MV-4-11 (cell line): Measurements from ENCODE around the gene SLC4A2.

Experiments
- DNase-seq: peaks from one replicate; lab custom pipeline; 2025; lab: John Stamatoyannopoulos, UW

The SLC4A2 gene

DNA sequence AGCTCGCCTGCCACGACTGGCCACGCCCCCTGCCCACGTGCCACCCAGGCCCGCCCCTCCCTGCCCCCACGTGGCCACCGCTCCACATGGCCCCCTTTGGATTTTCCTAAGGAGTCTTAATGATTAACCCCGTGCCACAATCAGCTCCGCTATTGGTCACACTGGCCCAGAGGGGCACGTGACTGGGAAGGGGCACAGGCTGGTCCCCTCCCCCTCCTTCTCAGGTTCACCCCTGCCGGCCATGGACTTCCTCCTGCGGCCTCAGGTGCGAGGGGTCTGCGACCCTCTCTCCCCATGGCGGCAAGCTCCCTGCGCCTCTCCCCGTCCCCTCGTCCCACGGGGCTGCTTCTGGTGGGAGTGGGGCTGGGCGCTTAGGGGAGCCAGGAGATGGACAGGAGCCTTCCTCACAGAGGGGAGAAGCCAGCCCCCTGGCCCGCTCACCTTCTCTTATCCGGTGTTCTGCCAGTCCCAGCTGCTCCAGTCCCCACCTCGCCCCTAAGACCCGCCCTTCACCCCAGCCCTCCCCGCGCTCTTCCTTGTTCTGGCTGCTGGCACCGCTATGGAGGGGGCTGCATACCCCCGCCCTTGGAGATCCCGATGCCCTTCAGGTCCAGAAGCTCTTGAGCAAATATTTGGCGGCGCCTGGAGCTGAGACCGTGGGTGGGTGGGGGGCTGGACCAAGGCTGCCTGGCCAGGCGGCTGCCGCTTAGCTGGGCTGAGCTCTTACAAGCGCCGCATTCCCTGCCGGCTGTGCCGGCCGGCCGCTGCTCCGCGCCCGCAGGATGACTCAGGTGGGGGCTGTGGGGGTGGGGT is 3.2 kb downstream of the SLC4A2 start:
- no peak for DNase-seq

DNA sequence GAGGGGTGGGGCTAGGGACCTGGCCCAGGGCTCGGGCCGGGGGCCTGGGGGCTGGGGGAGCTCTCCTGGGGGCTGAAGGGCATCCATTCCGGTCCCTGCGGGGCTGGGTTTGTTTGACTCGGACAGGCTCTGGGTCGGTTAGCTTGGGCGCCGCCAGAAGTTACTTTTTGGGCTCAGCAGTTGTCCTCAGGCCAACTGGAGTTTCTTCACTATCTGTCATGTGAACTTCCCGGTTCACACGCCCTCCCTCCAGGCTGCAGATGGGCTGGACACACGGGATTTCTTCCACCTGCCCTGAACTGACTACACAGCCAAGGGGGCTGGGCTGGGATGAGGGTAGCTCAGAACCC is 3.8 kb downstream of the SLC4A2 start:
- no peak for DNase-seq

DNA sequence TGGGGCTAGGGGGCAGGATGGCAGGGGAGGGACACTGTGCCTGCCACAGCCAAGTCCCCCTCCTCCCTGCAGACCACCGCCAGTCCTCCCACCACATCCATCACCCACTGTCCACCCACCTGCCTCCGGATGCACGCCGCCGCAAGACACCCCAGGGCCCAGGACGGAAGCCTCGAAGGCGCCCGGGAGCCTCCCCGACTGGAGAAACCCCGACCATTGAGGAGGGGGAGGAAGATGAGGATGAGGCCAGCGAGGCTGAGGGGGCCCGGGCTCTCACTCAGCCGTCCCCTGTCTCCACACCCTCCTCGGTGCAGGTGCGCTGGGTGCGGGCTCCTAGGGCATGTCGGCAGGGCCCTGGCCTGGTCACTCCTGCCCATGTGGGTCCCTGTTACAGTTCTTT is 5.1 kb downstream of the SLC4A2 start:
- no peak for DNase-seq

DNA sequence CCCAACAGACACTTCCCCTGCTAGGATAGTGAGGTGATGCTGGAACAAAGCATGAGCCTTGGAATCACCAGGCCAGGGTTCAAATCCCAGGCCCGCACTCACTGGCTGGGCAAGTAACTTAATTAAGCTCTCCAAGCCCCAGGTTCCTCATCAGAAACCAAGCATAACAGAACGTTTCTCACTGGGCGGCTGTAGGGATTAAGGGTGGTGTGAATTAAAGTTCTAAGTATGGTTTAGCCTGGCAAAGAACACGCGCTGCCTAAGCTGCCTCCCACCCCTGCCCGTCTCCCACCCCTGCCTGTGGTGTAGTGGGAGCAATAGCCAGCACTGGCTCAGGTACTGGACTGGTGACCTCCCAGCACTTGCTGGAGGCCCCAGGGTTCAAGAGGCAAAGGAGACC is 5.6 kb downstream of the SLC4A2 start:
- no peak for DNase-seq

DNA sequence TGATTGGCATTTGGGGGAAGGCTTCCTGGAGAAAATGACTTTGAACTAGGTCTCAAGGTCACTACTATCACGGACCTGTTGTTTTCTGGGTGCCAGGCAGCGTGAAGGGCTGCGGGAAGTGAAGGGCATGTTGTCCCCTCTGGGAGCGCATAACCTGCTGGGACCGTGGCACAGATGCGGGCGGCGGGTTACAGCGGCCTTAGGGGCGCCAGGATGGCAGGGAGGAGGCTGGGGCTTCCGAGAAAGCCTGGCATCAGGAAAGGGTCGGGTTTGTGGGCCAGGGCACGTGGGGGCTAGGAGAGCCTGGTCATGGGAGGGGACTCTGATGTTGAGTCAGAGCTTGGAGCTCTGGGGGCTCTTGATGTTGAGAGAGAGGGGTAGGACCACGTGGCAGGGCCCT is 6.1 kb downstream of the SLC4A2 start:
- DNase-seq: no peak

DNA sequence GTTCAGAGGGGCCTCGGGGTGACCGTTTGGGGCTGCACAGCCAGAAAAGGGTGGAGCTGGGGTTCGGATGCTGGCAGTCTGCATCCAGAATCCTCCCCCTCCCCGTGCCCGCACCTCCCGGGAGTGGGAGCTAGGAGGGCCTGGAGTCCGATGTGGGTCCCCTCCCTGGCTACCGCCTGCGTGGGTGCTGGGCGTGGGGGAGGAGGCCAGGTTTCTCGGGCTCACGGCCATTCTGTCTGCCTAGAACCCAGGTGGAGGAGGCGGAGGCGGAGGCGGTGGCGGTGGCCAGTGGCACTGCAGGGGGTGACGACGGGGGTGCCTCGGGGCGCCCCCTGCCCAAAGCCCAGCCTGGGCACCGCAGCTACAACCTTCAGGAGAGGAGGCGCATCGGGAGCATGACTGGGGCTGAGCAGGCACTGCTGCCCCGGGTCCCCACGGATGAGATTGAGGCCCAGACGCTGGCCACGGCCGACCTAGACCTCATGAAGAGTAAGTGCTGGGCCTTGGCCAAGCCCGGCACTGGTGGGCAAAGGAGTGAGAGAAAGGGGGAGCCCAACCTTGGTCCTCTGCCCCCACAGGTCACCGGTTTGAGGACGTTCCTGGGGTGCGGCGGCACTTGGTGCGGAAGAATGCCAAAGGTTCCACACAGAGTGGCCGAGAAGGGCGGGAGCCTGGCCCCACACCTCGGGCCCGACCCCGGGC is 7.0 kb downstream of the SLC4A2 start:
- no peak for DNase-seq

DNA sequence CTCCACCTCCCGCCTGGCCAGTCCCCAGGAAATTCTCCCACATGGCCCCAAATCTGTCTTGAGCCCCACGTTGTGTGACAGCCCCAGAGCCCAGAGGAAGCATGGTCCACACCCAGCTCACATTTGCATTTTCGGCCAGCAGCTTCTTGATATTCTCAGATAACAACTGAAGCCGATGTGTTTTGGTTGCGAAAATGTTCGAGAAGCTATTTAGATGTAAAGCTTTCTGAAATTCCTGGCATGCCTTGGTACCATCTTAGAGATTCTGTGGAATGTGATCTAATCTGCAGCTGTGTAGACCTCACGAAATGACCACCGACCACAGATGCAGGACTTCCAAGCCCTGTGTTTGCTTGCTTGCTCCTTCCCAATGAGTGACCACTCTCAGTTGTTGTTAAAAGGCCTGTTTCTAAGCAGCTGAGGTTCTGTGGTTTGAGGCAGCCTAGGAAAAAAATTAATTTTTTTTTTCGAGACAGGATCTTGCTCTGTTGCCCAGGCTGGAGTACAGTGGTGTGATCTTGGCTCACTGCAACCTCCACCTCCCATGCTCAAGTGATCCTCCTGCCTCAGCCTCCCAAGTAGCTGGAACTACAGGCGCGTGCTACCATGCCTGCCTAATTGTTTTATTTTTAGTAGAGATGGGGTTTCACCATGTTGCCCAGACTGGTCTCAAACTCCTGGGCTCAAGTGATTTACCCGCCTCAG is 8.8 kb downstream of the SLC4A2 start:
- DNase-seq: no peak

DNA sequence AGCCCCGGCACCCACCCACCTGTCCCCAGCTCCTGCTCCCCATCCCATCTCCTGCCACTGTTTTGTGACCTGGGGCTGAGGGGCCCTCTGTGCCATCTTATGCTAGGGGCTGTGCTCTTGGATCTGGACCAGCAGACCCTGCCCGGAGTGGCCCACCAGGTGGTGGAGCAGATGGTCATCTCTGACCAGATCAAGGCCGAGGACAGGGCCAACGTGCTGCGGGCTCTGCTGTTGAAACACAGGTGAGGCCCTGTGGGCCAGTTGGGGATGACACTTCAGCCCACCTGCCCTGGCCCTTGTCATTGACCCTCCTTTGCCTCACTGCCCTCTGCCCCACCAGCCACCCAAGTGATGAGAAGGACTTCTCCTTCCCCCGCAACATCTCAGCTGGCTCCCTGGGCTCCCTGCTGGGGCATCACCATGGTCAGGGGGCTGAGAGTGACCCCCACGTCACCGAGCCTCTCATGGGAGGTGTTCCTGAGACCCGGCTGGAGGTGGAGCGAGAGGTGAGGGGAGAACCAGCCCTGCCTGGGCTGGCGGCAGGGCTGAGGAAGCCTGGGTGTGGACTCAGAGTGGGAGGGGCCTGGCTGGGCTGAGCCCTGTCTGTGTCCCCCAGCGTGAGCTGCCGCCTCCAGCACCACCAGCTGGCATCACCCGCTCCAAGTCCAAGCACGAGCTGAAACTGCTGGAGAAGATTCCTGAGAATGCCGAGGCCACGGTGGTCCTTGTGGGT is 10.6 kb downstream of the SLC4A2 start:
- DNase-seq: no peak

DNA sequence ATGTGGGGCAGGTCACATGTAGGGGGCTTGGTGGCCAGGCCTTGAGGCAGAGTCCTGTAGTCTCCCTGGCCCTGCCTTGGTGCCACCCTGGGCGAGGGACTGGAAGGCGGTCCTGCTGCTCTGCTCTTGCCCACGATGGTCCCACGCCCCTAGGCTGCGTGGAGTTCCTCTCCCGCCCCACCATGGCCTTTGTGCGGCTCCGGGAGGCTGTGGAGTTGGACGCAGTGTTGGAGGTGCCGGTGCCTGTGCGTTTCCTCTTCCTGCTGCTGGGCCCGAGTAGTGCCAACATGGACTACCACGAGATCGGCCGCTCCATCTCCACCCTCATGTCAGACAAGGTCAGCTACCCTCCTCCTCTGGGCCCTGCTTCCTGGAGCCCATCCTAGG is 11.2 kb downstream of the SLC4A2 start:
- DNase-seq: no peak

DNA sequence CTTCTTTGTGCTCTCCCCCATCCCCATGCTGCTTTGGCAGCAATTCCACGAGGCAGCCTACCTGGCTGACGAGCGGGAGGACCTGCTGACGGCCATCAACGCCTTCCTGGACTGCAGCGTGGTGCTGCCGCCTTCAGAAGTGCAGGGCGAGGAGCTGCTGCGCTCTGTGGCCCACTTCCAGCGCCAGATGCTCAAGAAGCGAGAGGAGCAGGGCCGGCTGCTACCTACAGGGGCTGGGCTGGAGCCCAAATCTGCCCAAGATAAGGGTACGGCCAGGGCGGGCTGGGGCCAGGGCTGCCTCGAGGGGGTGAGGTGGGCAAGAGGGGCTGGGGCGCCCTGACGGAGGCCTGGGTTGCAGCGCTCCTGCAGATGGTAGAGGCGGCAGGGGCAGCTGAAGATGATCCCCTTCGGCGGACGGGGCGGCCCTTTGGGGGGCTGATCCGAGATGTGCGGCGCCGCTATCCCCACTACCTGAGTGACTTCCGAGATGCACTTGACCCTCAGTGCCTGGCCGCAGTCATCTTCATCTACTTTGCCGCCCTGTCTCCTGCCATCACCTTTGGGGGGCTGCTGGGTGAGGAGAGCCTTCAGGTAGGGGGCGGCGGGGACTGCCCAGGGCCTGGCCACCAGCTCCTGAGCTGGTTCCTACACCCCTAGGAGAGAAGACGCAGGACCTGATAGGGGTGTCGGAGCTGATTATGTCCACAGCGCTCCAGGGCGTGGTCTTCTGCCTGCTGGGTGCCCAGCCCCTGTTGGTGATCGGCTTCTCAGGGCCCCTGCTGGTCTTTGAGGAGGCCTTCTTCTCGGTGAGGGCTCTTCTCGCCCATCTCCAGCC is 11.9 kb downstream of the SLC4A2 start:
- DNase-seq: no peak

DNA sequence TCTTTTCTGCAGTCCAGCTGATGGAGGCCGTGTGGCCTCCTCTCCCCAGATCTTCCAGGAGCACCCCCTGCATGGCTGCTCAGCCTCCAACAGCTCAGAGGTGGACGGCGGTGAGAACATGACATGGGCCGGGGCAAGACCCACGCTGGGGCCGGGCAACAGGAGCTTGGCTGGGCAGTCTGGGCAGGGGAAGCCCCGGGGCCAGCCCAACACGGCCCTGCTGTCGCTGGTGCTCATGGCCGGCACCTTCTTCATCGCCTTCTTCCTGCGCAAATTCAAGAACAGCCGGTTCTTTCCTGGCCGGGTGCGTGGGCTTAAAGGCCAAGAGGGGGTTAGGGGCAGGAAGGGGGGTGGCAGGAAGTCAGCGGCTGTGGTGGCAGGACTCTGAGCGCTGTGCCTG is 14.6 kb downstream of the SLC4A2 start:
- DNase-seq: no peak

DNA sequence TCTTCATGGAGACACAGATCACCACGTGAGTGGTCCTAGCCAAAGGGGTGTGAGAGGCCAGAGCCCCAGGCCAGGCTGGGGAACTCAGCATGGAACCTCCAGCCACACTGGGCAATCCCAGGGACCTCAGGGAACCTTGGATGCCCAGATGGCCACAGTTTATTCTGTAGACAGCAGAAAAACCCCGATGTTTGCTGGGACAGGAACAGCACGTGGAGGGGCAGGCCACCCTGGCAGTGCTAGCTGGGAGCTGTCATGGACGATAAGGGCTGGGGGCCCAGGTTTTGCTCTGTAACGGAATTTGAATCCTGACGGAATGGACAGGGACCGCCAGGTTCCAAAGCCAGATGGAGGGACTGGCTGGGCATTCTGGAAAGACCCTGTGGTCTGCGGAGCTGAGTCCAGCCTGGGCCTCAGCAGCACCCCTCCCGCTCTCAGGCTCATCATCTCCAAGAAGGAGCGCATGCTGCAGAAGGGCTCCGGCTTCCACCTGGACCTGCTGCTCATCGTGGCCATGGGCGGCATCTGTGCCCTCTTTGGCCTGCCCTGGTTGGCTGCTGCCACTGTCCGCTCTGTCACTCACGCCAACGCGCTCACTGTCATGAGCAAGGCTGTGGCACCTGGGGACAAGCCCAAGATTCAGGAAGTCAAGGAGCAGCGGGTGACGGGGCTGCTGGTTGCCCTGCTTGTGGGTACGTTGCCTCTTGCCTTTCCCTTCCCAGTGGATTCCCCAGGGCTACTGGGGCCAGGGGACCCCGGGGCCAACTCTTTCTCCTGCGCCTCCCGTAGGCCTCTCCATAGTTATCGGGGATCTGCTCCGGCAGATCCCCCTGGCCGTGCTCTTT is 15.7 kb downstream of the SLC4A2 start:
- no peak for DNase-seq

DNA sequence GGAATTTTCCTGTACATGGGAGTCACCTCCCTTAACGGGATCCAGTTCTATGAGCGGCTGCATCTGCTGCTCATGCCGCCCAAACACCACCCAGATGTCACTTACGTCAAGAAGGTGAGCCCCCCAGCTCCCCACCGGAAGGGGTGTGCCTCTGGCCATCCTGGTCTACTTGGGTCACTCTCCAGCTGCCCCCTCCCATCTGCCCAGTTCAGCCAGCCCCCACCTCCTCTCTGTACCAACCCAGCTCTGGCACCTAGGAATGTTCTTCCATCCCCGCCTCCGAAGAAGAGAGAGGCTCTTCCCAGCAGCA is 16.2 kb downstream of the SLC4A2 start:
- DNase-seq: no peak

DNA sequence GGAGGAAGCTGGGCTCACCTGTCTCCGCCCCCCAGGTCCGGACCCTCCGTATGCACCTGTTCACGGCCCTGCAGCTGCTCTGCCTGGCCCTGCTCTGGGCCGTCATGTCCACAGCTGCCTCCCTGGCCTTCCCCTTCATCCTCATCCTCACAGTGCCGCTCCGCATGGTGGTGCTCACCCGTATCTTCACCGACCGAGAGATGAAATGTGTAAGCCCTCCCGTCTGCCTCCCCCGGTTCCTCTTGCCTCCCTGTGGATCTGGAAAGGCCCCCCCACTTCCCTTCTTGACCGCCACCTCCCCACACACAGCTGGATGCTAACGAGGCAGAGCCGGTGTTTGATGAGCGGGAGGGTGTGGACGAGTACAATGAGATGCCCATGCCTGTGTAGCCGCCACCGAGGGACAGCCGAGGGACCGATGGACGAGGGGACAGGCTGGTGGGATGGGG is 16.6 kb downstream of the SLC4A2 start:
- DNase-seq: no peak

DNA sequence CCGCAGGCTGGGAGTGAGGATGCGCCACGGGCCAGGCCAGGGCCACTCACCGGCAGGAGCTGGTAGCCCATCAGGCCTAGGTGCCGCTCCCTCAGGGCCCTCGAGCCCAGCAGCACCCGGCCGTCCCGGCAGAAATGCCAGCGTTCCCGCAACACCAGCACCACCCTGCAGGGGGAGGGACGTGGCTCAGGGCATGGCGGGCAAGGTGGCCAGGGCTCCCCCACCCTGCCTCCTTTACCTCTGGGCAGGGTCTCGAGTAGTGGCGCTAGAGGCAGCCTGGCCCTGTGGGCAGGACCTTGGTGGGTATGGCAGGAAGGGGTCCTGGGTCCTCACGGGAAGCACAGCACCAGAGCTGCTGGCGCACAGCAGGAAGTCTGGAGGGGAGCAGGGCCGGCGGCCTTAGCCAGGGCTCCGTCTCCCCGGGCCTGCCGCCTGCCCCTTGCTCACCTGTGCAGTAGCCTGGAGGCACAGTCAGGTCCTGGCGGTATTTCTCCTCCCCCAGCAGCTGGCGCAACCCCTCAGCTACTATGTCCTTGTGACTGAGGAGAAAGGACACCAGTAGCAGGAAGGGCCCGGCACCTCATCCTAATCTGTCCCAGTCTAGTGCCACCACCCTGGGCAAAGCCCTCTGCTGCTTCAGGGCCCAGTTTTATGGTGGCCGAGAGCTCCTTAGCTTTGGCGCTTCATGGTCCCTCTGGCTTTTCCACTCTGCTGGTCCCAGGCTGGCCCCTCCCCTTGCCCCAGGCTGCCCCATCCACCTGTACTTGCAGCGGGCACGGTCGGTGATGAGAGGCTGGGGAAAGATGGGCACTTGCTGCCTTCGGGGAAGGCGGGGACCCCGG is 17.7 kb downstream of the SLC4A2 start:
- DNase-seq: no peak

DNA sequence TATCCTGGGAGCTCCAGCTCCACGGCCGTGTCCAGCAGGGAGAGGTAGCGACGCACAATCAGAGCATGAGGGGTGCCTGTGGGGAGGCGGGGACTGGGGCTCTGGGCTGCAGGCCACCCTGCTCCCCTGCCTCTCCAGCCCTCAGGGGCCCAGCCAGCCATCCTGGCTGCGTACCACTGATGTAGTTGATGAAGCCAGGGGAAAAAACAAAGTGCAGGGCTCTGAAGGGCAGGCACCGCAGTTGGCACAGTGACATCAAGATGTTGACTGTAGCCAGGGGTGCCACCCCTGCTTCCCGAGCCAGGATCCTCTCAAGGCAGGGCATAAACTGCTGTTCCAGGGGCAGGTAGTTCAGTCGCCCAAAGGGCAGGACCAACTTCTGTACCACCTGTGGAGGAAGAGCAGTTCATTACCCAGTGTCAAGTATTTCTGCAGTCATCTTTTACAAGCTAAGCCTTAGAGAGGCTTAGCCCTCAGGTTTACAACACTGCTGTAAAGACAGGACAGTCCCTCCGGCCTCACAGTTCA is 18.4 kb downstream of the SLC4A2 start:
- DNase-seq: no peak

DNA sequence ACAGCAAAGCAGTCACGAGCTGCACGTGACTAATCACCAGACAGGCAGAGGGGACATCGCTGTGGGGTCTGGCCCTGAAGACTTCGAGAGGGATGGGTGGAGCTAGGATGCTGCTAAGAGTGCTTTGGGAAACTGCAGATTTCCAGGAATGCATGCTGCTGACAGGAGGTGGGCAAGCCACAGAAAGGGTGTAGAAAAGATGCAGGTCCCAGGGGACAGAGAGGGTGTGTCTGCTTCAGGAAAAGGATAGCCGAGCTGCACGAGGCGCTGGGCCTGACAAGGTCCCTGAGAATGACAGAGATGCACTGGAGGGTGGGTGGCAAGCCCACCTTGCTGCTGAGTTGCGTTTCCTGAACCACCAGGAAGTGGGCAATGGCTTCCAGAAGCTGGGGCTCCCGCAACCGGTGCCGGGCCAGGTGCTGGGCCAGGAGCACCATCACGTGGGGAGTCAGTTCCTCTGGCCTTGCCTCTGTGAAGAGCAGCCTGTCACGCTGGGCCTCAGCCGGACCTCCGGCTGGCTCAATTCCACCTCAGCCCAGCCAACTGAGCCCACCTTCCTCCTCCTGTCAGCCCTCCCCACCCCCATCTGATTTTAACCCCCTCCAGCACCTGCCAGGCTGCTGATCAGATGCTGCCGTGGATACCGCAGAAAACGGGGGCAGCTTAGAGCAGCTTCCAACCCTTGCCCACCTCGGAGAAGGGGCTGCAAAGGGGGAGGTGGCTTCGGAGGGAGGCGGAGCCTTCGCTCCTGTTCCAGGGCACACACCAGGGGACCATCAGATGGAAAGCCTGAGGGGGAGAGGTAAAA is 19.0 kb downstream of the SLC4A2 start:
- DNase-seq: no peak

DNA sequence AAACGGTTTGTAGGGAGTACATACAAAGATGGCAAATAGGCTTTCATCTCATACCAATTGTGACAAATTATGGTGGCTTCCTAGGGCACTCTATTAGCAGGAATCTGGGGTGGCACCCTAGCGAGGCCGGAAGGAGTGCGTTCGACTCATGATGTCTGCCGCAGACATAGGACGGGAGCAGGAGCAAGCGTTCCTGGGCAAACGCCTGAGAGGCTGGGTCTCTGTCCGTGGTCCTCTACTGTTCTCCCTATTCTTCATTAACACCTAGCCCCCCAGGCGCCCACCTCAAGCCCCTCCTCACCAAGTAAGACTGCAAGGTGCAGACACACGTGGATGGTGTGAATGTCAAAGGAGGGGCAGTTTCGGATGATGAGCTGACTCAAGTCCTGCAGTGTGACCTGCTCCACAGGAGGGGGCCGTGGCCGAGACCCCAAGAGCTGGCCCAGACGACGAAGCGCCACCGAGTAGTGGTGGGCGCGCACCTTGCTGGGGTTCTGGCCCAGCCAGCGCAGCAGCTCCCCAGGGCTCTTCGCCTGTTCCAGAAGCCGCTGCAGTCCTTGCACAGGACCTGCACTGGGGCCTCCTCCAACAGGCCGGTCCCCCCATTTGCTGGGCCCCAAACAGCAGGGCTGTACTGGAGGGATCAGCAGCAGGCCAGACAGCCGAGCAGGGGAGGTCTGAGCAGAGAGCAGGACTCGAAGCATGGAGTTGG is 20.0 kb downstream of the SLC4A2 start:
- DNase-seq: no peak
